ENCODE data around the gene POU6F2. TPM values are rescaled to one million over a fixed set of nuclear protein-coding genes. Genes with fewer than 3 reads are reported as not detected.
"Not testable (repeated sequence)": the region's sequence is repeated elsewhere in the genome, so short reads cannot be mapped to it uniquely, and the experiment has no call there.

Gene POU6F2
- total RNA-seq, 4 donors from 2014 or later: not detected

DNA sequence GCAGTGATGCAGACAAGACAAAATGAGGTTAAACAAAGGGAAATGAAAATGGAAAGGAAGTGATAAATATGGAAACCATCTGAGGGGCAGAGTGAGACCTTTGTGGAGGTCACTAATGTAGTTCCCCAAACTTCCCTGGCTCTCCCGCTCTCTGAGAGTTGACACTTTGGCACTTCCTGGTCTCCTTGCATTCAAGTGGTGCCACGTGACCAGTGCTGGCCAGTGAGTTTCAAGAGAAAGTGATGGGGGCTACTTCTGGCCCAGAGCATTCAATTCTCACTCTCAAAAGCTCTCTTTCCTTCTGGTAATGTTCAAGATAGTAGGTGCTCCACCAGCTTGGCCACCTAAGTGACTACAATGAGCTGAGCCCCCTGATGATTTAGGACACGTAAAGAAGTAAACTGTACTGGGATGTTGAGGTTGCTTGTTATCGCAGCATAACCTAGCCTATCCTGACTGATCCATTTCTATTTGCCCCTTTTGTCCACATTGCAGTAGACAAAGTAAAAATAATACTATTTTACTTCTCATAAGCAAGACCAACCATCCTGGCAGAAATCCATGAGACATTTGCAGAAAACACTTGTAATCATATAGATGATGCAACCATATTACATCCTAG lies 346.5 kb downstream of the POU6F2 start:
- H3K27me3 ChIP-seq: no peaks in the 10 kb centered on the region
- DNase-seq (no peak), ATAC-seq (no peak)
- H3K4me3 ChIP-seq: no peak overlapping the region
- no peaks in the 10 kb centered on the region for H3K4me1 ChIP-seq
- H3K9me3 ChIP-seq: no peaks in the 10 kb centered on the region
- no peaks in the 10 kb centered on the region for H3K36me3 ChIP-seq
- intact Hi-C loops (cut with DNase I; ENCODE audit: low total_unique reads): no loop called here
- H3K27ac ChIP-seq: no peak overlapping the region
- TF ChIP-seq, protein P1, sequence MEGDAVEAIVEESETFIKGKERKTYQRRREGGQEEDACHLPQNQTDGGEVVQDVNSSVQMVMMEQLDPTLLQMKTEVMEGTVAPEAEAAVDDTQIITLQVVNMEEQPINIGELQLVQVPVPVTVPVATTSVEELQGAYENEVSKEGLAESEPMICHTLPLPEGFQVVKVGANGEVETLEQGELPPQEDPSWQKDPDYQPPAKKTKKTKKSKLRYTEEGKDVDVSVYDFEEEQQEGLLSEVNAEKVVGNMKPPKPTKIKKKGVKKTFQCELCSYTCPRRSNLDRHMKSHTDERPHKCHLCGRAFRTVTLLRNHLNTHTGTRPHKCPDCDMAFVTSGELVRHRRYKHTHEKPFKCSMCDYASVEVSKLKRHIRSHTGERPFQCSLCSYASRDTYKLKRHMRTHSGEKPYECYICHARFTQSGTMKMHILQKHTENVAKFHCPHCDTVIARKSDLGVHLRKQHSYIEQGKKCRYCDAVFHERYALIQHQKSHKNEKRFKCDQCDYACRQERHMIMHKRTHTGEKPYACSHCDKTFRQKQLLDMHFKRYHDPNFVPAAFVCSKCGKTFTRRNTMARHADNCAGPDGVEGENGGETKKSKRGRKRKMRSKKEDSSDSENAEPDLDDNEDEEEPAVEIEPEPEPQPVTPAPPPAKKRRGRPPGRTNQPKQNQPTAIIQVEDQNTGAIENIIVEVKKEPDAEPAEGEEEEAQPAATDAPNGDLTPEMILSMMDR (IDR thresholded peaks at IDR 0.05 in 4 of 5, conservative IDR thresholded peaks at IDR 0.05 in 1 of 5): no peak
- no peak for TF ChIP-seq POLR2A (IDR thresholded peaks at IDR 0.05)
- in situ Hi-C loops (cut with MboI; ENCODE audit: low sequenced_read_pairs in 4 of 4): no loop called here

DNA sequence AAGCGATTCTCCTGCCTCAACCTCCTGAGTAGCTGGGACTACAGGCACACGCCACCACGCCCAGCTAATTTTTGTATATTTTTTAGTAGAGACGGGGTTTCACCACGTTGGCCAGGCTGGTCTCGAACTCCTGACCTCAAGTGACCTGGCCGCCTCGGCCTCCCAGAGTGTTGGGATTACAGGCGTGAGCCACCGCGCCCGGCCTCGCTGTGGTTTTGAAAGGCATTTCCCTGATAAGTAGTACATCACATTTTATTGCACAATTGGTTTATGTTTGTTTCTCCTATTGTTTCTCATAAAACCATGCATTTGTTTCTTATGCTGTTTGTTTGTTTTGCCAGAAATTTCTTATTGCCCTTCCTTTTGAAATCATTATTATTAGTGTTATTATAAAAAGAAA lies 353.9 kb downstream of the POU6F2 start:
- H3K27me3 ChIP-seq; in situ Hi-C loops (cut with MboI; ENCODE audit: low sequenced_read_pairs in 4 of 4); H3K4me1 ChIP-seq; H3K36me3 ChIP-seq; H3K4me3 ChIP-seq; DNase-seq; H3K9me3 ChIP-seq; H3K27ac ChIP-seq; intact Hi-C loops (cut with DNase I; ENCODE audit: low total_unique reads); ATAC-seq: not testable (repeated sequence)

DNA sequence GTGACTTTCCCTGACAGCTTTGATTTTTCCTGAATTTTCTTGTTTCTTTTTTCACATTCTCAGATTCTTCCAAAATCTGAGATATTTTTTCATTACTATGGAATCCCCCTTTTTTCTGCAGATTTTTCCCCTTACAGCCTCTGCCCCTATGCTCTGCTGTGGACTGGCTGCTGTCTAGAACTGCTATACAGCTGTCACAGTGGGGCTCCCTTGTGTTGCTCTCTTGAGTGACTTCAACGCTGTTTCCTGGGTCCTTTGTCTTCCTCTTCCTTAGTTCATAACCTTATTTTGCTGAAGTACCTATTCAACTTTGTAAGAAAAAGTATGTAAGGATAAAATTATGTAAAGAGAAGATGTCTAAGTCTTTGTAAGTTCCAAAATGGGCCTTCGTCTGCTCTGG lies 354.4 kb downstream of the POU6F2 start:
- intact Hi-C loops (cut with DNase I; ENCODE audit: low total_unique reads) (no loop called here), in situ Hi-C loops (cut with MboI; ENCODE audit: low sequenced_read_pairs in 4 of 4) (no loop called here)
- Histone ChIP-seq H3K4me3 (no peak overlapping the region), H3K4me1 (no peaks in the 10 kb centered on the region), H3K9me3 (no peaks in the 10 kb centered on the region), H3K27ac (no peak overlapping the region), H3K36me3 (no peaks in the 10 kb centered on the region), H3K27me3 (no peaks in the 10 kb centered on the region)
- DNase-seq (no peak), ATAC-seq (no peak)
- TF ChIP-seq, protein P1 (IDR thresholded peaks at IDR 0.05 in 4 of 5, conservative IDR thresholded peaks at IDR 0.05 in 1 of 5): no peak
- no peak for TF ChIP-seq POLR2A (IDR thresholded peaks at IDR 0.05)

DNA sequence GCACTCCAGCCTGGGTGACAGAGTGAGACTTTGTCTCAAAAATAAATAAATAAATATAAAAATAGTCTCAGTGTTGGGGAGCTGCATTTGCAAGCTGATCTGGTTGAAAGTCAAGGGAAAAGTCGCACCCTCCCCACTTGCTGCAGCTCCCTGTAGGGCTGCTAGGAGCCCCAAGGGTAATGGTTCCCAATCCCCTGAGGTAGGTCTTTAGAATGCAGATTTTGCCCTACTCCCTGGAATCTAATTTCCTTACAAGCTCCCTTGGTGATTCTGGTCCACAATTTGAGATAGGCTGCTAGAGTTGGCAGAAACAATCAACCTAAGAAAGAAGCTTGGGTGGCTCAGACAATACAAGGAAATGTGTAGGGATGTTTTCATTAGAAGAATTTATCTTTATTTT lies 356.0 kb downstream of the POU6F2 start:
- no peaks in the 10 kb centered on the region for H3K36me3 ChIP-seq
- TF ChIP-seq POLR2A (IDR thresholded peaks at IDR 0.05): no peak
- TF ChIP-seq, protein P1 (IDR thresholded peaks at IDR 0.05 in 4 of 5, conservative IDR thresholded peaks at IDR 0.05 in 1 of 5): no peak
- in situ Hi-C loops (cut with MboI; ENCODE audit: low sequenced_read_pairs in 4 of 4) (no loop called here), intact Hi-C loops (cut with DNase I; ENCODE audit: low total_unique reads) (no loop called here)
- no peak for ATAC-seq
- no peaks in the 10 kb centered on the region for H3K9me3 ChIP-seq
- H3K27ac ChIP-seq: no peak overlapping the region
- DNase-seq: no peak
- H3K4me3 ChIP-seq: no peak overlapping the region
- no peaks in the 10 kb centered on the region for H3K4me1 ChIP-seq
- H3K27me3 ChIP-seq: no peaks in the 10 kb centered on the region

DNA sequence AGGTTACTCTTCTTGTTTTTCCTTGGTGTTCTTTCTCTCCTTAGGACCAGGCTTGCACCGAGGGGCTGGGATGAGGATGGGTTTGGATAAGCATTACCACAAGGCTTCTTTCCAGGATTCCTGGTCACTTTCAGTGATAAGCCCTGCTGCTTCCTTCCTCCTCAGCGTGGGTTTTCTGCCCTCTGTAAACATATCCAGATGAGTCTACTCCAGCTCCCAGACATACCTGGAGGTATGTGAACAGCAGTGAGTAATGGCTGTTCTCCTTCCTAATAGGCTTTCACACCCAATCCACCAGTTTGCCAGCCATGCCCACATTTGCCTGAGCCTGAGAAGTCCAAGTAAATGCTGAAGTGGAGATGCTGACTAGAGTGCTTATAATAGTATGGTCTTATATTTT lies 358.7 kb downstream of the POU6F2 start:
- H3K4me1 ChIP-seq: no peaks in the 10 kb centered on the region
- TF ChIP-seq POLR2A (IDR thresholded peaks at IDR 0.05): no peak
- H3K9me3 ChIP-seq: no peaks in the 10 kb centered on the region
- H3K4me3 ChIP-seq: no peak overlapping the region
- in situ Hi-C loops (cut with MboI; ENCODE audit: low sequenced_read_pairs in 4 of 4): no loop called here
- H3K27ac ChIP-seq: no peak overlapping the region
- intact Hi-C loops (cut with DNase I; ENCODE audit: low total_unique reads): no loop called here
- ATAC-seq: no peak
- H3K36me3 ChIP-seq: no peaks in the 10 kb centered on the region
- no peaks in the 10 kb centered on the region for H3K27me3 ChIP-seq
- DNase-seq: no peak

DNA sequence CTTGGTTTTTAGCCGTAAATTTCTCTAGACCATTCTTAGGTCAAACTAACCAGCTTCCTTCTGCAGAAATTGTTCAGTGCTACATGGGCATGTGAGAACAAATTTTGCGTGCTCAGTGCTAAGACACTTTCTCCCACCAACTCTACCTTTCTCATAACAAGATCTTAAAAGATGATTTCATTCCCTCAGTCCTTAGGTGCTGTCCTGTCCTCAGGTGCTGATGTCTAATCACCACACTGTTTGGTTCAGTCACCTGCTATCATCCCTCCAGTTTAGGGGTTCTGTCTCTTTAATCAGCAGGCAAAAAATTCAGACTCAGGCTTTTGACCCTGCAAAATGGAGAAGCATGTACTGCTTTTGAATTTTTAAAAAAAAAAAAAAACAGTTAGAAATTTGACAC lies 361.0 kb downstream of the POU6F2 start:
- no peak for ATAC-seq
- intact Hi-C loops (cut with DNase I; ENCODE audit: low total_unique reads): no loop called here
- Histone ChIP-seq H3K27ac (no peak overlapping the region), H3K4me3 (no peak overlapping the region), H3K27me3 (no peaks in the 10 kb centered on the region), H3K9me3 (no peaks in the 10 kb centered on the region), H3K4me1 (no peaks in the 10 kb centered on the region), H3K36me3 (no peaks in the 10 kb centered on the region)
- no peak for DNase-seq
- no peak for TF ChIP-seq POLR2A (IDR thresholded peaks at IDR 0.05)
- TF ChIP-seq, protein P1 (IDR thresholded peaks at IDR 0.05 in 4 of 5, conservative IDR thresholded peaks at IDR 0.05 in 1 of 5): no peak
- in situ Hi-C loops (cut with MboI; ENCODE audit: low sequenced_read_pairs in 4 of 4): no loop called here
